Hair follicle dermal papilla cell (primary cell): Measurements from ENCODE around the gene ADAM21. TPM values are rescaled to one million over a fixed set of nuclear protein-coding genes. Genes with fewer than 3 reads are reported as not detected.

Experiments
- small RNA-seq: library from RNA; depleted of rRNA; stranded (forward); fragments of <200 nt; gene quantifications from one replicate; pipeline ENCODE3, GENCODE V24; 2012
- total RNA-seq: library from RNA; depleted of rRNA; stranded (reverse); fragments of >200 nt; gene quantifications from 2 replicates; pipeline ENCODE4 v1.2.3, GENCODE V29; 2012

Gene ADAM21
- under 0.01 TPM in 1 of 2 replicates, not detected in the other for total RNA-seq

GRCh38 chr14:70451874-70452273, at the start of gene ADAM21:
TSS of gene ADAM21 (plus strand) at chr14:70452174. CDS start at chr14:70457500, 5,326 bp downstream.

GRCh38 chr14:70416725-70417349, 35.1 kb upstream of the ADAM21 start, which contains the start of gene SYNJ2BP:
TSS of gene SYNJ2BP (minus strand) at chr14:70417090. CDS start at chr14:70416963, 127 bp downstream.

Small RNA genes within 50 kb of the gene (small RNA-seq; reads per million reads assigned to genes)
- not detected for gene RNU6-659P

Other genes with a start within 250 kb of the ADAM21 start
- 17.4 and 17.7 TPM in 2 replicates for gene COX16, start 92.5 kb upstream of the ADAM21 start, total RNA-seq
- gene SYNJ2BP, start 35.1 kb upstream of the ADAM21 start, total RNA-seq = 20.1 and 21.5 TPM in 2 replicates
- 0.49 and 1.1 TPM in 2 replicates for gene ADAM20, start 82.8 kb downstream of the ADAM21 start, total RNA-seq
- gene MED6, start 148.5 kb downstream of the ADAM21 start, total RNA-seq = 30.6 and 35.0 TPM in 2 replicates
- 0.97 and 1.7 TPM in 2 replicates for gene TTC9, start 189.7 kb downstream of the ADAM21 start, total RNA-seq